Umbilical cord (tissue), 2 donors: Measurements from ENCODE around the gene WWTR1. TPM values are rescaled to one million over a fixed set of nuclear protein-coding genes. Genes with fewer than 3 reads are reported as not detected.

ENCODE experiments used
- DNase-seq: peaks from one replicate; pipeline ENCODE4 v3.0.0-alpha.2; 2015; ENCODE audit warnings: low spot score
- total RNA-seq: library from RNA; depleted of rRNA; stranded (reverse); fragments of >200 nt; gene quantifications from one replicate; pipeline ENCODE4 v1.2.3, GENCODE V29; 2014; ENCODE audit warnings: low replicate concordance; ENCODE audit not compliant: insufficient read depth

Gene WWTR1
- 110 TPM for total RNA-seq

DNA sequence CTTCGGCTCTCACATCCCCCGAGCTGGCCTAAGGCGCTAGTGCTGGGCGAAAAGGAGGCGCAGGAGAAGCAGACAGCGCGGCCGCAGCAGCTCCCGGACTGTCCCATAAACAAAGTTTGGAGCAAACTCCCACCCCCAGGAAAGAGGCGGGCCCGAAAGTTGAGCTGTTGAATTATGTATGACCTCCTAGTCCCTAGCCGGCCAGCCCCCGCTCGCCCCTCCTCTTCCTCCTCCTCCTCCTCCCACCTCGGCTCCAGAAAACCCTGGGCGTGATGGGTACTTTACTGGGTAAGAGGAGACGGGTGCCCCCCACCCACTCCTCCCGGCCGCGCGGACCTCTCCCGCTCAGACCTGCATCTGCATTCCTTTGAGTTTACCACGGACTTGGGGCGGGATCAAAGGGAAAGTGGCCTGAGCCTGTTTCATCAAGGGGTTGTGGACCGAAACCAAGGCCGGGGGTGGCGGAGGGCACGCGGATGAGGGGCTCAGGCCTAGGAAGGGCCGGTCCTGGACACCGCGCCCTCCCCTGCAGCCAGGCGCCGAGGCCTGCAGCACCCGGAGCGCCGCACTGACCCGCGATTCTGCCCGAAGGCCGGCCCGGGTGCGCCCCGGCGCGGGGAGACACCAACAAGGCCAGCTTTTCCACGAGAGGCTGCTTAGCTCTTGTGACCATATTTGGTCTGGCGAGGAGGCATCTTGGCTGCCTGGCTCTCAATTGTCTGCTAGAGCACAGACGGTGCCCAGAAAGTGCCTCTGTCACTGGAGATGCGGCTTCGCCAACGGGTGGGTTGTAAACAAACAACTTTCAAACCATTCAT lies at the start of gene WWTR1:
WWTR1 (minus strand) TSS at position 100 of the 818 bp plus-strand sequence. CDS start 719 bp downstream, outside the sequence.
- DNase-seq: peak; percentile 98

DNA sequence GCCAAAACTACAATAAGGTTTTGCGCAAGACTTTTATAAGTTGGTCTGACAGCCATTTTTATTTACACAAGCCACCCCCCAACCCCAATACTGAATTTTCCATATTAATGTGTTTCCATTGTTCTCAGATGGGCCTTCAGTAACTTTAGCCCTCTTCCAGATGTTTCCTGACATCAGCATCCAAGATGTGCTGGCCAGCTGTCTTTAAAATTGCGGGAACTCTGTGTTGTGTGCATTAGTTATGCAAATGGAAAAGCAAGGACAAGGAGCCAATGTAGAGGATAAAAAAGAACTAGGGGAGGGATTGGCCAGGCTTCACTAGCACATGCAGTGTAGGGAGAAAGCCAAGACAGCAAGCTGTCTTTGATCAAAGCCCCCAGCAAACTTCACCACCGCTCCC lies 49.1 kb upstream of the WWTR1 start:
- no peak for DNase-seq

DNA sequence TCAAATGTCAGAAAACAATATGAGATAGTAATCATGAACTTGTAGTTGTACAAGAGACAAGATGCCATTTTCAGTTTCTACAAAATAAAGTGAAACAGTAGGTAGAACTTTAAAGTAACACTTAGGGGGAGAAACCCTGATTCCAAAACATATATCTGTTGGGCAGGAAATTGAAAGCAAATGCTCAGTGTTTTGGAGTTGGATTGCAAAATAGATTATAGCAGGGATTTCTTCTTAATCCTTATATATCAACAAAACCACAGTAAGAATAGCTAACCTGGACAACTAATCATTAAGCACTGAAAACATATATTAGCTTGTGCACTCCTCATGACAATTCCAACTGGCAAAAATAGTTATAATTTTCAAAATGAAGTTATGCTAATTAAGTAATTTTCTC lies 47.6 kb upstream of the WWTR1 start:
- DNase-seq: no peak

DNA sequence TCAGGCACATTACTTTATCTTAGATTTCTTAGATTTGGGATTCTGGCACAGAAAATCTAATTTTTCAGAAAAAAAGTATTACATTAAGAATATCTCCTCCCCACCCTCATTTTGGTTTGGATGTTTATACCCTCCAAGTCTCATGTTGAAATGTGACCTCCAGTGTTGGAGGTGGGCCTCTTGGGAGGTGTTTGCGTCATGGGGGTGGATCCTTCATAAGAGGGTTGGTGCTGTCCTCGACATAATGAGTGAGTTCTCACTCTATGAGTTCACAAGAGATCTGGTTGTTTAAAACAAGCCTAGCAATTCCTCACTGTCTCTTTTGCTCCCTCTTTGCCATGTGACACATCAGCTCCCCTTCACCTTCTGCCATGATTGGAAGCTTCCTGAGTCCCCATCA lies 45.6 kb upstream of the WWTR1 start:
- no peak for DNase-seq

DNA sequence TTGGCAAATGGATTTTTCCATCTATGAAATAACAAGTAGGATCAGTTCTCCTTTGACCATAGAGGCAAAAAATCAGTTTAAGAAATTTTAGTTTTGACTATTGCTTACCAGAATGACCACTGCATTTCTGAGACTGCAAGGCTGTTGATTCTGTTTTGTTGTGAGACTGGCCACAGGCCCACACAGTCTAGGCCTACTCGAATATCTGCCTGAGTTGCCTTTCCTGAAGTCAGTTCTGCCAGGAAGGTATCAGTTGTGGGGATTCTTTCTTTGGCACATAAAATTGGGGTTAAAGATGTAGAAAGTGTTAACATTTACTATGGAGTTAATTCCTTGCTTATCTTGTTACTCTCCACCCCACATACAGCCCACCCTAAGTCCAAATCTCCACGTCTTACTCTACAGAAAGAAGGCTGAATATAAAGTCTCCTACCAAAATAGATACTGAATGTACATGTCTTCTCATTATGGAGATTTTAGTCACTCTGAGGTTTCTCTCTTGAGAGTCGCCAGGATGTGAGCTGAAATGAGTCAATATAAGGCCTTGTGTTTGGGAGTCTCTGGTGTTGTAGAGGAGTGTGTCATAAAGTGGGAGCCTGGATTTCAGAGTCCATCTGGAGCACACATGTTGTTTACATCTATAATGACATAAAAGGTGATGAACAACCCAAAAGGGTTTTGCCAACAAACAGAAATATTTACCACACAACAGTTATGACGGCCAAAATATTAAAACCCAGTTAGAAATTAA lies 45.0 kb upstream of the WWTR1 start:
- peak; percentile 7 for DNase-seq

DNA sequence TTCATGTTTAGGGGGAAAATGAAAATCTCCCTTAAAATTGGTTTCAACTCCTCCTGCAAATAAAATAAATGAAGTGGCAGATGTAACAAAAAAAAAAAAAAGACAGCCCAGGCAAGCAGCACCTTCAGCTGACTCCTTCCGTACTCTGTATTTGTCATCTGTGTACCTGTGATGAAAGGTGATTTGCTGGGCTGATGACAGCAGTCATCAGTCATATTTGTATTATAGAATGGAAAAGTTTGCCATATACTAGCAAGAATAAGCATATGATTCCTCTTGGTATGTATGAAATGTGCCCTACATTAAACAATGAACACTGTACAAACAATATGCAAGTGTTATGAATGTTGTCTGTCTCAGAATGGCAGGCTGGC lies 44.1 kb upstream of the WWTR1 start:
- no peak for DNase-seq

DNA sequence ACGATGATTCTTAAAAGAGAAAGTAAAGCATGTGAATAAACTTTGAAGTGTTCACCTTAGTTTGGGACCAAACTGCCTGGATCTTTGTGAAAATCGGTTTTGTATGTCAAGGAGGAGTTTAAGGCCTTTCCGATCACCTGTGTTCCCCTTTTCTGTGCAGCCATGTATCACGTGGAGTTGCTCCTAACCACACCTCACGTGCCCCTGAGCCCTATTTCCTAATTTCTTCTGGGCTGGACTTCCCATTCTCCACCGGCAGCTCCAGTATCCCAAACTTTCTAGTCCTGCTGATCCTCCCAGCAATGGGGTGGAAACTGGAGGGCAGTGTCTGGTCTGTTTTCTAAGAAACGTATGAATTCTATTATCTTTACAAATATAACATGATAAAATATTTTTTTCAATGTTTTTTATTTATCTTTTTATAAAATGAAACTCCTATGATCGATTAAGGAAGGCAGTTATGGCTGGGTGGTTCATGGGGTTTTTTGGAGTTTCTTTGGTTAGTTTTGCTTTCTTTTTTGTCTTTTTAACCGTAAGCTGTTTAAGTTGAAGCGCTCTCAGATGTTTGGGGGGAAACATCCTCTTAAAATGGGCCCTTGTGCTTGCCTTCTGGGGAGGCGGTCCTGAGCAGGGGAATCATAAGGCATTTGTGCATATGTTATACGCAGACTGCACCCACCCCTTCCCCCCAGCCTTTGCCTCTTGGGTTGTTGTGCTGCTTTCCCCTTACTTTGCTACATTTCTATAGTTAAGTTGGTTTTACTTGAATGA lies 43.6 kb upstream of the WWTR1 start:
- no peak for DNase-seq

DNA sequence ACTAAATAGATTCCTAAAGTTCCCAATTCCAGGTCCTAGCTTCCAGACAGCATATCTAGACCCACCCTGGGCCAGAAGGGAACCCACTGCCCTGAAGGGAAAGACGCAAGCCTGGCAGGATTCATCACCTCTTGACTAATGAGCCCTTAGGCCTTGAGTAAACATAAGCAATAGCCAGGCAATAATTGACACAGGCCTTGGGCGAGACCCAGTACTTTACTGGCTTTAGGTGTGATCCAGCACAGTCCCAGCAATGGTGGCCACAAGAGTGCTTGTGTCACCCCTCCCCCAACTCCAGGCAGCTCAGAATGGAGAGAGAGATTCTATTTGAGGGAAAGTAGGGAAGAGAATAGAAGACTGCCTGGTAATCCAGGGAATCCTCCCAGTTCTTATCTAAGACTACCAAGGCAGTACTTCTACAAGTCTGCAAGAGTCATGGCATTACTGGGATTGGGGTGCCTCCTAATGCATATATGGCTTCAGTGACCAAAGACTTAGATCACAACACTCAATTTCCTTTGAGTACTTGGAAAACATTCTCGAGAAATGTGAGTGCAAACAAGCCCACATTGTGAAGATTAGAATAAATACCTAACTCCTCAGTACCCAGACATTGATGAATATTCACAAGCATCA lies 30.4 kb upstream of the WWTR1 start:
- DNase-seq: no peak

DNA sequence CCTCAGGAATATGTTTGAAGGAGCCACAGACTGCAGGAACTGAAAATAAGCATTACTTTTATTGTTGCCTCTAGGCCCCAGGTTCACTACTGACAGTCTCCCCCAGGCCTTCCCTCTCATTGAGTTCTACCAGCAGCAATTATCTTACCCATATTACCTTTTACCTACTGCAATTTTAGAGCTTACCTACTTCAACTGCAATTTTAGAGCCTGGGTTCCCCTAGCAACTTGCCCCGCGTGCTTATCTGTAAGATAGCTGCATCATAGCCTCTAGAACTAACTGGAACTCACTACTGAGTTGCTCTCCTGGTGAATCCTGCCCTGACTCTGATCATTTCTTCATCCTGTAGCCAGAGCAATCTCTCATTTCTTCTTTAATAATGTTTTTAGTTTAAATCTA lies 29.2 kb upstream of the WWTR1 start:
- no peak for DNase-seq

DNA sequence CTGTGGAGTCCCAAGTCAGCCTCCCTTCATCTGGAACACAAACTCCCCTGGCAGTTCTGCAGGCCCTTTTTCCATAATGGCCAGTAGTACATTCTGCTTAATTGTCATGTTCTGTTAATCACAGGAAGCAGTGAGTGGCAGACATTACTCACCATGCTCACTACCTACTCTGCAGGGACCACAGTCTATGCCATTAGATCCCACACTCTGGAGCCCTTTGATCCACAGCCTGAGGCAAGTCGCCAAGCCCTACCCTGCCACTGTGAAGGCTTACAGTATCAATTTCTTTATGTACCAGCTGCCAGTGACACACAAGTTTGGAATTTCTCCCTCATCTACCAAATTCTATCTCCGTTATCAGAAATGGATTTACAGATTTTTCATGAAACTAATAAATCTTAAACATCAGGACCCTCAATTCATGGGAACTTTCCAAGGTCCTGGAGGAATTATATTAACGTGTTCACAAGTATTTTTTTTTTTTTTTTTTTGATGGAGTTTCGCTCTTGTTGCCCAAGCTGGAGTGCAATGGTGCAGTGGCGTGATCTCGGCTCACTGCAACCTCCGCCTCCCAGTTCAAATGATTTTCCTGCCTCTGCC lies 20.6 kb upstream of the WWTR1 start:
- no peak for DNase-seq

DNA sequence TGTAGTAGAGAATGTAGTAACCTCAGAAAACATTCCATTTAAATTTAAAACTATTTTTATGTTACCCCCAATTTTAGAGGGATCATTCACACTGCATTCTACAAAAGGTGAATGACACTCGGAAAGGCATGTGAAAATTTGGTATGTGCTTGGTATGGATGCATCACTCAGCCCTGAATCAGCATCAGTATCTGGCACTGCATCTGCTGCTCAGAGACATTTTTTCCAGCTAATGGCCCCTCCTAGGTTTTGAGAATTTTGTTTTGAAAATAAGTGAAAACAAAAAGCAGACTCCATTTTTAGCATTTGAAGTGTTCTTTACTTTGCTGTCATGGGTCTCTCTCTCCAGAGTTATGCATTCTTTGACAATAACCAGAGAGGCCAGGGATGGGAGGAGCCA lies 15.6 kb upstream of the WWTR1 start:
- DNase-seq: no peak

DNA sequence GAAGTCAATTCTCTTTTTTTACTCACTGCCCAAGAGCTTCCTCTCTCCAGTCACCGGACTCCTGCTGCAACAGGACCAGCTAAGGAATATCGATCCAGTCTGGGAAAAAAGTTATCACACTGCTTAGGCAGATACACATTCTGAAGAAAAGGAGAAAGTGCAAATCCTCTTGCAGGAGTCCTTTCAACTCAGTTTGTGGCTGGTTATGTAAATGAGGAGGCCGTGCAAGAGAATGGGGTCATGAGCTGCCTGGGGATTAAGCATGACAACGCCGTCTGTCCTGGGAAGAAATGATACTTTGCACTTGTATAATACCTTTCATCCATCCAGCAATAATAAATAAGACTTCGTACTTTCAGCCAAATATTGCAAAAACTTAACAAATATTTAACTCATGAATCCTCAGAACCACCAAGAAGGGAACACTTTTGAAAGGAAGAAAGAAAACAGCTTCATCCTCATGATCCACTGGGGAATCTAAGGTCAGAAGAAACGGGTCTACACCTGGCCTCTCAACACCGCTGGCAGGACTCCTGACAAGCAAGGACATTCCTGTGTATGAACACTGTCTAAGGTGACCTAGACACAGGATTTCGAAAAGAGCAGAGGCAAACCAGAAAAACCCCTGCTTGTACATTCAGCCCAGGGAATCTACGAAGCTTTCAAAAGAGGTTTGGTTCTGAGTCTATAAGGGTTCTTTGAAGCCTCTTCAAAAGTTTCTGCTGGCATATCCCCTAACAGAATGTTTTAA lies 13.1 kb upstream of the WWTR1 start:
- no peak for DNase-seq

DNA sequence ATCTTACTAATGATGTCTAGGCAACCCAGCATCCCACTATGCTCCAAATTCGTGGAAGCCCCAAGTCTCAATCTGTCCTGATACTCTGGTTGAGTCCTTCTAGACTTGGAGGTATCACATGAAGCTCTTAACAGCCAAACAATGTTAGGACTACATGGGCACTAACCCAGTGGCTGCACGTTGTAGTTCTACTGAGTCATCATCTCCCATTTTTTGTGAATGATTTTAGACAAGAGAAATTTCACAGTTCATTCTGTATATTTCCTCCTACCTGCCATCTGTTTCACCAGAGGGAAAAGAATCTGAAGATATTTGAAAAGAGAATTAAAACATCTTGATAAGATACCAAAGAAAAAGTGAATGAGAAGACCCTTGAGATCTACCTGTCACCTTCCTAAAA lies 9.8 kb upstream of the WWTR1 start:
- DNase-seq: no peak

DNA sequence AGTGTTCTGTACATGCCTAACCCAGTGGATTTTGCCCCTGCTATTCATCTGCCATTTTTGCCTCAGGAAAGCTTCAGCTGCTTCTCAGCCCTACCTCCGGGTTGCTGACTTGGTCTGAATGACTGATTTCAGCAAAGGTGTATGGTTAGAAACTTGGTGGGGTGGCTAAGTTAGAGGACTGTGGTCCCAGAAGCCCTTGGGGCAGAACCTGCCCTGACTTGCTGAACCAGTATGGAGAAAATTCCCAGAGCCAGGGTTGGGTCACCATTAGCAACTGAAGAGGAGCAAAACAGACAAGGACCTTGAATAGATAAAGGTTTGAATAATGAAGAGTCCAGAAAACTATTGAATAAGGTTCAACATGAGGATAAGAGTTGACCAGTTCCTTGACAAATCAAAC lies 6.1 kb upstream of the WWTR1 start:
- DNase-seq: no peak

DNA sequence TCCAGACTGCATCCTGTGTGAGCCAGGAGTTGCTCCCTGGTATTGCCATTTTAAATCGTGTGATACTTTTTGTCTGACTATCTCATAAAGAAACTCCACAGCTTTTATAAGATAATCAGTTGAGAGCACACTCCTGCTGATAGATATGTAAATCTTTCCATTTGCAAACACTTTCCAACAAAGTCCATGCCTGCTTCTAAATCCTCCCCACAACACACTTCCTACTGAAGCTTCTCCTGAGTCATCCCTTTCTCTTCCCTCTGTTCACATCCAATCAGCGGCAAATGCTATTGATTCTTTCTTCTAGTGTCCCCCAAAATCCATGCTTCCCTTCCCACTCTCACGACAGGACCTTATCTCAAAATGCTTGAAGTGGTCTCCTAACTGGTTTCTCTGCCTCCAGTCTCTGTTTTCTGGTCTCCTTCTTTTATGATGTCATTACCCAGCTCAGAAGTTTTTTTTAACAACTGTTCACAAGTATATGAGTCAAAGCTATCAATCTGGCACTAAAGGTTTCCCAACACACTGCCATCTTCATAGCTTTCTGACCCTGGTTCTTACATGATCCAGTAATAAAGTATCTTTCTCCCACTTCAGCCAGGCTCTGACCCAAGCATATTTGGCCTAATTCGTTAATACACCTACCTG lies 4.5 kb upstream of the WWTR1 start:
- DNase-seq: no peak

DNA sequence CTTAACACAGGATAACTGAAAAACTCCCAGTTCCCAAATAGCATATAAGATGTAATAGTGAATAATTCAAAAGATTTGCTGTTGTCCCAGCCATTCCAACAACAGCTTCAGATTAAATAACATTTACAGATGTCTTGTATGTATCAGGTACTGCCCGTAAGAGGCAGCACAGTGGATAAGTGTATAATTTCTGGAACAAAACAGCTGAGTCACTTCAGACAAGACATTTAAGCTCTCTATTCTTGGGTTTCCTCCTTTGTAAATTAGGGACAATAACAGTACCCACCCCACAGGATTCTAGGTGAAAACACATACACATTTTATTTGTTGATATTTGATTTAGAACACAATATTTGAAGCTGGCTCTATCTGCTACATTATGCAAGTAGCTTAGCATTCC lies 2.6 kb upstream of the WWTR1 start:
- no peak for DNase-seq

DNA sequence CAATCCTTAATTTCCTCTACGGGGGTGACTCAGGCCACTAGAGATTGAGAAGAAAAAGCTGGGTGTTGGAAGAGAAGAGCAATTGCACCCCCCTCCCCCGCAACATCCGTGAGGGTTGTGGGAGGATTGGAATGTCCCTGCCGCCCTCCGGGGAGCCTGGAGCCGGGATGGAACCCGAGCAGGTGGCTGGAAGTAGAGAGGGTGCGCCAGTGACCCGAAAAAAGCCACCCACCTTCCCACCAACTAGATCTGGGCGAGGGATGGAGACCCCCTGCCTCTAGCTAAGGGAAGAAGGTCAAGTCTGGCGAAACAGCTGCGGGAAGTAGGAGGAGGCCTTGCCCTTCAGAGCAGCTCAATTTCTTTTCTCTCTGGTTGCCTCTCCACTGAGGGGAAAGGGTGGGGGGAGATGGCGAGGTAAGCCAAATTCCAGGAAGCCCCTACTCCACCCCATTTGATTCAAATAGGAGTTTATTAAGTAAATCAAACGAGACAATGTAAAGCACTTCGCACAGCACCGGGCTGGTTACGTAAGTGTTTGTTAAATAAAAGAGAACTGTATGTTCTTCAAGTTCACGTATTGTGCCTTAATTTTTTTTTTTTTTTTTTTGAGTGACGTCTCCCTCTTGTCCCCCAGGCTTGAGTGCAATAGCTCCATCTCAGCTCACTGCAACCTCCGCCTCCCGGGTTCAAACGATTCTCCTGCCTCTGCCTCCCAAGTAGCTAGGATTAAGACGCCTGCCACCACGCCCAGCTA lies 1.1 kb upstream of the WWTR1 start:
- no peak for DNase-seq

DNA sequence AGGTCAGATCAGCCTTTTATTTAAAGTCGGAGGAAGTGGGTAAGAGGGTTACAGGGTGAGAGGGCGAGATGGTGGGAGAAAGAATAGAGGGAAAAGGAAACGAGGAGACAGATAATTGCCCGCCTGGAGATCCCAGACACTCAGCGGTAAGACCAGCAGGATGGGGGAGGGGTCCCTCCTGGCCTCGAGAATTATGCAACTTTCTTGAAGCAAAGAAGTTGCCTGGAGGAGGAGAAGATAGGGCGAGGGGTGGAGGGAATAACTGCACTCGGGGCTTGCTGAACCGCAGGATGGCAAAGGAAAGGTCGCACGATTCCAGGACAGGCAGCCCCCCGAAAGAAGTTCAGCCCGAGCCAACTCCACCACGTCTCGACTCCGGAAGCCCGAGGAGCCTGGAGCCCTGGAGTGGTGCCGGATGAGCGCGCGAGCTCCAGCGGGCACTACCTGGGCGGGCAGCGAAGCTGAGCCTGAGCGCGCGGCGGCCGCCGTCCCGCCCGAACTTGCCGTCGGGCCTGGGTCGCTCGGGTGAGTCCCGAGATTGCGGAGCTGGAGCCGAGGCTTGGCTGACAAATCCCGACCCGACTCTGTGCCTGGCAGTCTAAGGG lies 402 bp downstream of the WWTR1 start:
- peak; percentile 73 for DNase-seq
